ENCODE results near the gene ZNF718.

DNA sequence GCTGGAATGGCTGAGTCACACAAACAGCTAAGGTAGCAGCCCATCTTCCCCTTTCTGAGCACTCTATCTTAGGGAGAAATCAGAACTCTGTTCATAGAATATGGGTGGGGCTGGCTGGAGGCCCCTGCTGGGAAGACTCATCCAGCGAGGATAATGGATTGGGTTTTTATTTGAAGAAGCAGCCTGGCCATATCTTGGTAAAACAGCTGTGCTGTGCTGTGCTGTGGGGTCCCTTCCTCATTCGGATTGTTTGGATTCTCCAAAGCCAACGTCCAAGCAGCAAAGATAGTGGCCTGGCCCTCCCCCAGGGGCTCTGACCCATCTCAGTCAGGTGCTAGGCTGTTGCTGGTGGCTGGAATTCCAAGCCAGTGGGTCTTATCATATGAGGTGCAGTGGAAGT, 63.8 kb downstream of the ZNF718 start:
- TF ChIP-seq, protein P1, sequence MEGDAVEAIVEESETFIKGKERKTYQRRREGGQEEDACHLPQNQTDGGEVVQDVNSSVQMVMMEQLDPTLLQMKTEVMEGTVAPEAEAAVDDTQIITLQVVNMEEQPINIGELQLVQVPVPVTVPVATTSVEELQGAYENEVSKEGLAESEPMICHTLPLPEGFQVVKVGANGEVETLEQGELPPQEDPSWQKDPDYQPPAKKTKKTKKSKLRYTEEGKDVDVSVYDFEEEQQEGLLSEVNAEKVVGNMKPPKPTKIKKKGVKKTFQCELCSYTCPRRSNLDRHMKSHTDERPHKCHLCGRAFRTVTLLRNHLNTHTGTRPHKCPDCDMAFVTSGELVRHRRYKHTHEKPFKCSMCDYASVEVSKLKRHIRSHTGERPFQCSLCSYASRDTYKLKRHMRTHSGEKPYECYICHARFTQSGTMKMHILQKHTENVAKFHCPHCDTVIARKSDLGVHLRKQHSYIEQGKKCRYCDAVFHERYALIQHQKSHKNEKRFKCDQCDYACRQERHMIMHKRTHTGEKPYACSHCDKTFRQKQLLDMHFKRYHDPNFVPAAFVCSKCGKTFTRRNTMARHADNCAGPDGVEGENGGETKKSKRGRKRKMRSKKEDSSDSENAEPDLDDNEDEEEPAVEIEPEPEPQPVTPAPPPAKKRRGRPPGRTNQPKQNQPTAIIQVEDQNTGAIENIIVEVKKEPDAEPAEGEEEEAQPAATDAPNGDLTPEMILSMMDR (conservative IDR thresholded peaks at IDR 0.05 in 1 of 2, IDR thresholded peaks at IDR 0.05 in 1 of 2; ENCODE audit: low read depth in 1 of 2, low read length in 2 of 2) = no peak
- no peak for TF ChIP-seq EZH2 (IDR thresholded peaks at IDR 0.05; ENCODE audit: low read length, missing control alignments)

Data from fibroblast of lung (primary cell).